GM12878 (cell line): Measurements from ENCODE around the gene DALRD3. TPM values are rescaled to one million over a fixed set of nuclear protein-coding genes. Genes with fewer than 3 reads are reported as not detected.

ENCODE experiments used
- ASH2L ChIP-seq: fragments of 300-600, 200-600 bp; sonication (generic); IDR thresholded peaks from 2 replicates; pipeline ENCODE4 v1.6.1; 2017; ENCODE audit warnings: low read depth, mild to moderate bottlenecking, borderline replicate concordance
- FOXK2 ChIP-seq: fragments of 450-650 bp; IDR thresholded peaks from 2 replicates; pipeline ENCODE4 v1.6.1; 2017; ENCODE audit warnings: mild to moderate bottlenecking, moderate library complexity
- IRF4 ChIP-seq: IDR thresholded peaks from 2 replicates; pipeline ENCODE4 v1.6.1; 2011; ENCODE audit warnings: low read depth, low read length
- POLR2A ChIP-seq: IDR thresholded peaks from 2 replicates; pipeline ENCODE4 v1.6.1; 2011; ENCODE audit warnings: low read depth, mild to moderate bottlenecking, low read length
- SMARCA5 ChIP-seq: fragments of 450-650 bp; IDR thresholded peaks from 2 replicates; pipeline ENCODE4 v1.6.1; 2017; ENCODE audit warnings: mild to moderate bottlenecking
- ZBTB33 ChIP-seq: fragments of 450-650 bp; IDR thresholded peaks from 2 replicates; pipeline ENCODE4 v1.6.1; 2017; ENCODE audit warnings: mild to moderate bottlenecking
- ZNF592 ChIP-seq: fragments of 450-650 bp; IDR thresholded peaks from 2 replicates; pipeline ENCODE4 v1.6.1; 2017; ENCODE audit warnings: mild to moderate bottlenecking, moderate library complexity
- polyA plus RNA-seq, 11 experiments: library from polyadenylated mRNA; depleted of rRNA in 4 of 11; unstranded in 6 of 11; stranded (reverse) in 5 of 11; fragments of >200 nt; fragmentation: Nextera tagmentation in 4 of 11; fragmentation: Illumina TruSeq in 1 of 11; extraction: Ambion mirVana in 4 of 11; extraction: Trizol in 1 of 11; gene quantifications; 1 replicate in 1 of 11; 2 replicates in 10 of 11; pipeline versions ENCODE4 v1.2.1 to v1.2.3, GENCODE V29; 2011 to 2016; ENCODE audit warnings: inconsistent platforms in 2 of 11, missing spikeins in 2 of 11, low read depth in 1 of 11
- total RNA-seq, 4 experiments: library from RNA; depleted of rRNA in 3 of 4; stranded (reverse); fragments of >200 nt in 3 of 4; fragmentation: Illumina TruSeq in 1 of 4; extraction: Trizol in 1 of 4; gene quantifications; 2 replicates each; pipeline versions ENCODE4 v1.2.1 to v1.2.3, GENCODE V29; 2013 to 2021
- TF ChIP-seq, protein P1 (sequence below): fragments of 450-650 bp; IDR thresholded peaks from 2 replicates; pipeline ENCODE4 v1.6.1; 2016; ENCODE audit warnings: mild to moderate bottlenecking, moderate library complexity, borderline replicate concordance

The DALRD3 gene
- total and polyA plus RNA-seq, 10 of the 15 experiments (the other 5 are each of a cell fraction or from before 2014, with no cell fraction given) = 10.1 to 28.2 (median 21.6) TPM

GRCh38 chr3:49007068-49007770 is 11.2 kb downstream of the DALRD3 start, which contains the start of gene WDR6 (continued):
- TF ChIP-seq, protein P1, sequence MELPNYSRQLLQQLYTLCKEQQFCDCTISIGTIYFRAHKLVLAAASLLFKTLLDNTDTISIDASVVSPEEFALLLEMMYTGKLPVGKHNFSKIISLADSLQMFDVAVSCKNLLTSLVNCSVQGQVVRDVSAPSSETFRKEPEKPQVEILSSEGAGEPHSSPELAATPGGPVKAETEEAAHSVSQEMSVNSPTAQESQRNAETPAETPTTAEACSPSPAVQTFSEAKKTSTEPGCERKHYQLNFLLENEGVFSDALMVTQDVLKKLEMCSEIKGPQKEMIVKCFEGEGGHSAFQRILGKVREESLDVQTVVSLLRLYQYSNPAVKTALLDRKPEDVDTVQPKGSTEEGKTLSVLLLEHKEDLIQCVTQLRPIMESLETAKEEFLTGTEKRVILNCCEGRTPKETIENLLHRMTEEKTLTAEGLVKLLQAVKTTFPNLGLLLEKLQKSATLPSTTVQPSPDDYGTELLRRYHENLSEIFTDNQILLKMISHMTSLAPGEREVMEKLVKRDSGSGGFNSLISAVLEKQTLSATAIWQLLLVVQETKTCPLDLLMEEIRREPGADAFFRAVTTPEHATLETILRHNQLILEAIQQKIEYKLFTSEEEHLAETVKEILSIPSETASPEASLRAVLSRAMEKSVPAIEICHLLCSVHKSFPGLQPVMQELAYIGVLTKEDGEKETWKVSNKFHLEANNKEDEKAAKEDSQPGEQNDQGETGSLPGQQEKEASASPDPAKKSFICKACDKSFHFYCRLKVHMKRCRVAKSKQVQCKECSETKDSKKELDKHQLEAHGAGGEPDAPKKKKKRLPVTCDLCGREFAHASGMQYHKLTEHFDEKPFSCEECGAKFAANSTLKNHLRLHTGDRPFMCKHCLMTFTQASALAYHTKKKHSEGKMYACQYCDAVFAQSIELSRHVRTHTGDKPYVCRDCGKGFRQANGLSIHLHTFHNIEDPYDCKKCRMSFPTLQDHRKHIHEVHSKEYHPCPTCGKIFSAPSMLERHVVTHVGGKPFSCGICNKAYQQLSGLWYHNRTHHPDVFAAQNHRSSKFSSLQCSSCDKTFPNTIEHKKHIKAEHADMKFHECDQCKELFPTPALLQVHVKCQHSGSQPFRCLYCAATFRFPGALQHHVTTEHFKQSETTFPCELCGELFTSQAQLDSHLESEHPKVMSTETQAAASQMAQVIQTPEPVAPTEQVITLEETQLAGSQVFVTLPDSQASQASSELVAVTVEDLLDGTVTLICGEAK = peak; percentile 23; the same call in 1 of the 2 replicates
- TF ChIP-seq SMARCA5 (peak; percentile 97), IRF4 (no peak), ZNF592 (no peak), POLR2A (peak; percentile 99), ASH2L (no peak), ZBTB33 (no peak), FOXK2 (no peak; the same call in 1 of the 2 replicates)
